H9 (cell line): ENCODE data around the gene TMEM176B. TPM values are rescaled to one million over a fixed set of nuclear protein-coding genes. Genes with fewer than 3 reads are reported as not detected.
"Not testable (repeated sequence)": the region's sequence is repeated elsewhere in the genome, so short reads cannot be mapped to it uniquely, and the experiment has no call there.

ENCODE experiments used
- DNase-seq: peaks from one replicate; pipeline ENCODE4 v3.0.0-alpha.2; 2017
- H2AFZ ChIP-seq: one replicate; pipeline ENCODE4 v1.6.1; 2013; ENCODE audit warnings: mild to moderate bottlenecking, low read length, control low read depth, moderate library complexity
- H2AK5ac ChIP-seq: 2 replicates; pipeline ENCODE4 v1.6.1; 2013; ENCODE audit warnings: low read length, control low read depth, mixed read lengths; ENCODE audit not compliant: insufficient read length
- H2BK120ac ChIP-seq: one replicate; pipeline ENCODE4 v1.6.1; 2013; ENCODE audit warnings: low read depth, mild to moderate bottlenecking, low read length, control low read depth, inconsistent platforms; ENCODE audit not compliant: poor library complexity, severe bottlenecking
- H2BK12ac ChIP-seq: 2 replicates; pipeline ENCODE4 v1.6.1; 2013; ENCODE audit warnings: low read length, control low read depth, mixed read lengths, low read depth; ENCODE audit not compliant: insufficient read length
- H2BK15ac ChIP-seq: 2 replicates; pipeline ENCODE4 v1.6.1; 2013; ENCODE audit warnings: low read depth, low read length, control low read depth
- H2BK20ac ChIP-seq: one replicate; pipeline ENCODE4 v1.6.1; 2013; ENCODE audit warnings: low read depth, mild to moderate bottlenecking, low read length, control low read depth, inconsistent platforms; ENCODE audit not compliant: poor library complexity, severe bottlenecking
- H2BK5ac ChIP-seq: 2 replicates; pipeline ENCODE4 v1.6.1; 2013; ENCODE audit warnings: low read length, control low read depth, mixed read lengths; ENCODE audit not compliant: insufficient read length
- H3K14ac ChIP-seq: 2 replicates; pipeline ENCODE4 v1.6.1; 2013; ENCODE audit warnings: low read length, control low read depth; ENCODE audit not compliant: insufficient read depth
- H3K18ac ChIP-seq: 2 replicates; pipeline ENCODE4 v1.6.1; 2013; ENCODE audit warnings: low read depth, mild to moderate bottlenecking, mixed read lengths, low read length, control low read depth; ENCODE audit not compliant: insufficient read length
- H3K23ac ChIP-seq: 2 replicates; pipeline ENCODE4 v1.6.1; 2013; ENCODE audit warnings: low read length, control low read depth, mixed read lengths, low read depth; ENCODE audit not compliant: insufficient read length
- H3K23me2 ChIP-seq: 2 replicates; pipeline ENCODE4 v1.6.1; 2013; ENCODE audit warnings: low read depth, mild to moderate bottlenecking, mixed read lengths, low read length, control low read depth; ENCODE audit not compliant: insufficient read length, poor library complexity, severe bottlenecking
- H3K27ac ChIP-seq: 2 replicates; pipeline ENCODE4 v1.5.1; 2013; ENCODE audit warnings: low read length, control low read depth, mixed read lengths, low read depth; ENCODE audit not compliant: insufficient read length
- H3K27me3 ChIP-seq: 2 replicates; pipeline ENCODE4 v1.6.1; 2013; ENCODE audit warnings: low read length, control low read depth, inconsistent platforms; ENCODE audit not compliant: insufficient read depth
- H3K4ac ChIP-seq: 2 replicates; pipeline ENCODE4 v1.6.1; 2013; ENCODE audit warnings: low read depth, mild to moderate bottlenecking, control low read depth, inconsistent platforms, low read length, moderate library complexity
- H3K4me1 ChIP-seq: 2 replicates; pipeline ENCODE4 v1.6.1; 2013; ENCODE audit warnings: low read length, control low read depth, inconsistent platforms; ENCODE audit not compliant: insufficient read depth
- H3K4me2 ChIP-seq: 2 replicates; pipeline ENCODE4 v1.6.1; 2013; ENCODE audit warnings: low read length, control low read depth, mixed read lengths; ENCODE audit not compliant: insufficient read length, insufficient read depth
- H3K56ac ChIP-seq: 2 replicates; pipeline ENCODE4 v1.6.1; 2013; ENCODE audit warnings: low read depth, mild to moderate bottlenecking, mixed read lengths, low read length, control low read depth; ENCODE audit not compliant: insufficient read length
- H3K79me1 ChIP-seq: 2 replicates; pipeline ENCODE4 v1.6.1; 2013; ENCODE audit warnings: low read depth, mild to moderate bottlenecking, moderate library complexity, low read length, control low read depth, inconsistent platforms; ENCODE audit not compliant: insufficient read depth, poor library complexity, severe bottlenecking
- H3K79me2 ChIP-seq: 2 replicates; pipeline ENCODE4 v1.6.1; 2013; ENCODE audit warnings: low read length, control low read depth, inconsistent platforms; ENCODE audit not compliant: insufficient read depth
- H3K9ac ChIP-seq: 2 replicates; pipeline ENCODE4 v1.6.1; 2013; ENCODE audit warnings: low read length, control low read depth, mixed read lengths; ENCODE audit not compliant: insufficient read length; ENCODE audit errors: extremely low read depth
- H3K9me3 ChIP-seq: one replicate; pipeline ENCODE4 v1.6.1; 2013; ENCODE audit warnings: low read depth, low read length, inconsistent platforms; ENCODE audit not compliant: control insufficient read depth
- H3T11ph ChIP-seq: one replicate; pipeline ENCODE4 v1.6.1; 2013; ENCODE audit warnings: mild to moderate bottlenecking, low read length, control low read depth, inconsistent platforms
- H4K20me1 ChIP-seq: one replicate; pipeline ENCODE4 v1.6.1; 2013; ENCODE audit not compliant: control insufficient read depth, insufficient read length, insufficient read depth
- H4K5ac ChIP-seq: 2 replicates; pipeline ENCODE4 v1.6.1; 2013; ENCODE audit warnings: low read depth, mild to moderate bottlenecking, mixed read lengths, low read length, control low read depth; ENCODE audit not compliant: insufficient read length
- H4K8ac ChIP-seq: replicated peaks from 2 replicates; pipeline ENCODE4 v1.6.1; 2013; ENCODE audit warnings: low read length, control low read depth, mixed read lengths, low read depth; ENCODE audit not compliant: insufficient read length
- H4K91ac ChIP-seq: 2 replicates; pipeline ENCODE4 v1.6.1; 2013; ENCODE audit warnings: low read depth, mild to moderate bottlenecking, moderate library complexity, mixed read lengths, low read length, control low read depth; ENCODE audit not compliant: insufficient read length
- H3K27ac Mint-ChIP-seq, 3 experiments: 2 replicates in 2 of 3; 3 replicates in 1 of 3; pipeline ENCODE4 v1.8.0; 2020 to 2021; ENCODE audit warnings: mixed read lengths in 3 of 3, mild to moderate bottlenecking in 1 of 3, moderate library complexity in 1 of 3
- H3K27me3 Mint-ChIP-seq: 2 replicates; pipeline ENCODE4 v1.8.0; 2021; ENCODE audit warnings: low read depth, mild to moderate bottlenecking, moderate library complexity, mixed read lengths
- H3K36me3 Mint-ChIP-seq, 3 experiments: 2 replicates in 2 of 3; 3 replicates in 1 of 3; pipeline ENCODE4 v1.8.0; 2020 to 2021; ENCODE audit warnings: low read depth in 3 of 3, mixed read lengths in 3 of 3; ENCODE audit not compliant: insufficient read depth in 1 of 3
- H3K4me1 Mint-ChIP-seq, 2 experiments: 2 replicates each; pipeline ENCODE4 v1.8.0; 2020; ENCODE audit warnings: mixed read lengths in 2 of 2
- H3K4me3 Mint-ChIP-seq, 2 experiments: 2 replicates in 1 of 2; 3 replicates in 1 of 2; pipeline ENCODE4 v1.8.0; 2020 to 2021; ENCODE audit warnings: mild to moderate bottlenecking in 2 of 2, mixed read lengths in 2 of 2, moderate library complexity in 1 of 2
- H3K9me3 Mint-ChIP-seq, 2 experiments: 2 replicates in 1 of 2; 3 replicates in 1 of 2; pipeline ENCODE4 v1.8.0; 2020; ENCODE audit warnings: mild to moderate bottlenecking in 2 of 2, mixed read lengths in 2 of 2, moderate library complexity in 1 of 2
- WGBS: extraction: QIAGEN DNeasy Blood & Tissue Kit; methylation state at CpG from one replicate; pipeline ENCODE4 v1.1.7; 2013; ENCODE audit warnings: missing lambda C conversion rate, low lambda C conversion rate, mixed read lengths; ENCODE audit not compliant: insufficient read length; ENCODE audit errors: extremely low coverage; 5-methylcytosine and 5-hydroxymethylcytosine counted together
- total RNA-seq: library from RNA; stranded (reverse); gene quantifications from 2 replicates; pipeline ENCODE4 v1.2.1, GENCODE V29; 2021
- TF ChIP-seq, protein P1 (sequence below): fragments of 200-600 bp; sonication (generic); conservative IDR thresholded peaks from 3 replicates; pipeline ENCODE4 v1.8.0; 2021; ENCODE audit warnings: antibody characterized with exemption, mild to moderate bottlenecking

TMEM176B gene
- total RNA-seq, 1 experiment from 2014 or later = 0.85 TPM

DNA sequence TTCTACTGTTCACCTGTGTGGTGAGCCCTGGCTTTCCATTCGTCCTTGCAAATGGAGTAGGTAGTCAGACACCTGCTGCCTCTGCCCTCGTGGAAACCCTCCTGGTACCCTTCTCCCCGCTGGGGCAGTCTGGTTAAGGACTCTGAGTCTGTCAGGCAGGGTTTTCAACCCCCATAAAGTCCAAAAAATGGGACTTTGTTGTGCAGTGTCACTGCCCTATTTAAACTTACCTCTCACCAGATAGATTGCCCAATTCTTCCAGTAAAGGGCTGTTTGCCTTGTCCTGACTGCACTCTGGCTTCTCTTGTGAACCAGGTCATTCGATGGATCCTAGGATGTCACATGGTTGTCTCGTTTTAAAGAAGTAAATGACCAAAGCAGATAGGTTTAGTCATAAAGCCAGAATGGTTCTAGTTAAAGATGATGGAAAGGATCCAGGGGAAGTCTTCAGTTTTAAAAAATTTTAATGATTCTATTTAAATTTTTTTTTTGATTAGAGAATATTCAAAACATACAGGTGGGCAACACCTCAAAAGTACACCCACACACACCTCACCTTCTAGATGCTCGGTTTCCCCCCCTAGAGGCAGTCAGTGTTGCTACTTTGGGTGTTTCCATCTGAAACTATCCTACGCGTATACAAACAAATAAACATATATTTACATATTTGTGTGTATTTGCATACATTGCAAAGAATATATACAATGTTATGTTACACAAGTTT, 22.0 kb downstream of the TMEM176B start:
- Histone ChIP-seq H2BK20ac (no peak overlapping the region), H3K4me2 (no peak overlapping the region), H3K9me3 (no peaks in the 10 kb centered on the region), H4K91ac (no peak overlapping the region), H3K79me2 (no peaks in the 10 kb centered on the region), H2BK12ac (no peak overlapping the region), H4K20me1 (no peaks in the 10 kb centered on the region), H2AK5ac (no peak overlapping the region), H2AFZ (no peak overlapping the region), H3K27ac (no peak overlapping the region), H3K4me1 (no peaks in the 10 kb centered on the region), H4K8ac (no peak overlapping the region), H4K5ac (no peak overlapping the region), H3K56ac (no peak overlapping the region), H3T11ph (no peak overlapping the region), H3K9ac (no peak overlapping the region), H3K27me3 (no peaks in the 10 kb centered on the region), H2BK15ac (no peak overlapping the region), H2BK5ac (no peak overlapping the region), H3K23me2 (no peaks in the 10 kb centered on the region), H2BK120ac (no peak overlapping the region), H3K18ac (no peak overlapping the region), H3K23ac (no peak overlapping the region), H3K4ac (no peak overlapping the region), H3K79me1 (no peaks in the 10 kb centered on the region), H3K14ac (no peak overlapping the region)
- no CpG with 5 or more reads among the region's 8 CpGs for WGBS
- H3K36me3 Mint-ChIP-seq = no peaks in the 10 kb centered on the region; a peak in 1 of 7 replicates
- TF ChIP-seq, protein P1, sequence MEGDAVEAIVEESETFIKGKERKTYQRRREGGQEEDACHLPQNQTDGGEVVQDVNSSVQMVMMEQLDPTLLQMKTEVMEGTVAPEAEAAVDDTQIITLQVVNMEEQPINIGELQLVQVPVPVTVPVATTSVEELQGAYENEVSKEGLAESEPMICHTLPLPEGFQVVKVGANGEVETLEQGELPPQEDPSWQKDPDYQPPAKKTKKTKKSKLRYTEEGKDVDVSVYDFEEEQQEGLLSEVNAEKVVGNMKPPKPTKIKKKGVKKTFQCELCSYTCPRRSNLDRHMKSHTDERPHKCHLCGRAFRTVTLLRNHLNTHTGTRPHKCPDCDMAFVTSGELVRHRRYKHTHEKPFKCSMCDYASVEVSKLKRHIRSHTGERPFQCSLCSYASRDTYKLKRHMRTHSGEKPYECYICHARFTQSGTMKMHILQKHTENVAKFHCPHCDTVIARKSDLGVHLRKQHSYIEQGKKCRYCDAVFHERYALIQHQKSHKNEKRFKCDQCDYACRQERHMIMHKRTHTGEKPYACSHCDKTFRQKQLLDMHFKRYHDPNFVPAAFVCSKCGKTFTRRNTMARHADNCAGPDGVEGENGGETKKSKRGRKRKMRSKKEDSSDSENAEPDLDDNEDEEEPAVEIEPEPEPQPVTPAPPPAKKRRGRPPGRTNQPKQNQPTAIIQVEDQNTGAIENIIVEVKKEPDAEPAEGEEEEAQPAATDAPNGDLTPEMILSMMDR = no peak
- H3K9me3 Mint-ChIP-seq = peaks cover 5 to 12% of the 10 kb centered on the region in 2 experiments
- peaks cover 52% of the 10 kb centered on the region for H3K27me3 Mint-ChIP-seq
- H3K4me1 Mint-ChIP-seq = no peaks in the 10 kb centered on the region
- H3K27ac Mint-ChIP-seq = no peak overlapping the region
- H3K4me3 Mint-ChIP-seq = no peak overlapping the region
- DNase-seq = no peak

DNA sequence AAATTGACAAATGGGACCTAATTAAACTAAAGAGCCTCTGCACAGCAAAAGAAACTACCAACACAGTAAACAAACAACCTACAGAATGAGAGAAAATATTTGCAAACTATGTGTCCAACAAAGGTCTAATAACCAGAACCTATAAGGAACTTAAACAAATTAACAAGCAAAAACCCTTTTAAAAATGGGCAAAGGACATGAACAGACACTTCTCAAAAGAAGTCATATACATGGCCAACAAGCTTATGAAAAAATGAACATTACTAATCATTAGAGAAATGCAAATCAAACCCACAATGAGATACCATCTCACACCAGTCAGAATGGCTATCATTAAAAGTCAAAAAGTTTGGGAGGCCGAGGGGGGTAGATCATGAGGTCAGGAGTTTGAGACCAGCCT, 26.0 kb downstream of the TMEM176B start:
- not testable (repeated sequence) for H3K4ac ChIP-seq, H4K5ac ChIP-seq, H3K56ac ChIP-seq, H3K4me1 ChIP-seq, H3K4me1 Mint-ChIP-seq, H2BK5ac ChIP-seq, H3K36me3 Mint-ChIP-seq, H4K91ac ChIP-seq, H3K14ac ChIP-seq, H2AFZ ChIP-seq, H3K9ac ChIP-seq, H4K8ac ChIP-seq, H2BK20ac ChIP-seq, H2BK12ac ChIP-seq, H2BK15ac ChIP-seq, H3K27ac ChIP-seq, H2AK5ac ChIP-seq, DNase-seq, H3K23ac ChIP-seq, H3K4me2 ChIP-seq, H3K27ac Mint-ChIP-seq, H3T11ph ChIP-seq, H3K79me1 ChIP-seq, H3K9me3 ChIP-seq, H3K18ac ChIP-seq, H3K79me2 ChIP-seq, H3K23me2 ChIP-seq, H4K20me1 ChIP-seq, H3K4me3 Mint-ChIP-seq, H3K27me3 ChIP-seq, H2BK120ac ChIP-seq
- no CpG with 5 or more reads among the region's 1 CpG for WGBS
- Mint-ChIP-seq H3K27me3 (peaks cover 43% of the 10 kb centered on the region), H3K9me3 (peaks cover 11 to 17% of the 10 kb centered on the region in 2 experiments)
